GM18867 (cell line): Measurements from ENCODE around the gene SSC4D.
"Not testable (repeated sequence)": the region's sequence is repeated elsewhere in the genome, so short reads cannot be mapped to it uniquely, and the experiment has no call there.

Experiments used
- ATAC-seq: cut with Tn5 transposase; IDR thresholded peaks from one replicate; pipeline ENCODE4 v1.9.1; 2021; ENCODE audit warnings: mild to moderate bottlenecking, moderate library complexity; ENCODE audit not compliant: unreplicated experiment

SSC4D gene

DNA sequence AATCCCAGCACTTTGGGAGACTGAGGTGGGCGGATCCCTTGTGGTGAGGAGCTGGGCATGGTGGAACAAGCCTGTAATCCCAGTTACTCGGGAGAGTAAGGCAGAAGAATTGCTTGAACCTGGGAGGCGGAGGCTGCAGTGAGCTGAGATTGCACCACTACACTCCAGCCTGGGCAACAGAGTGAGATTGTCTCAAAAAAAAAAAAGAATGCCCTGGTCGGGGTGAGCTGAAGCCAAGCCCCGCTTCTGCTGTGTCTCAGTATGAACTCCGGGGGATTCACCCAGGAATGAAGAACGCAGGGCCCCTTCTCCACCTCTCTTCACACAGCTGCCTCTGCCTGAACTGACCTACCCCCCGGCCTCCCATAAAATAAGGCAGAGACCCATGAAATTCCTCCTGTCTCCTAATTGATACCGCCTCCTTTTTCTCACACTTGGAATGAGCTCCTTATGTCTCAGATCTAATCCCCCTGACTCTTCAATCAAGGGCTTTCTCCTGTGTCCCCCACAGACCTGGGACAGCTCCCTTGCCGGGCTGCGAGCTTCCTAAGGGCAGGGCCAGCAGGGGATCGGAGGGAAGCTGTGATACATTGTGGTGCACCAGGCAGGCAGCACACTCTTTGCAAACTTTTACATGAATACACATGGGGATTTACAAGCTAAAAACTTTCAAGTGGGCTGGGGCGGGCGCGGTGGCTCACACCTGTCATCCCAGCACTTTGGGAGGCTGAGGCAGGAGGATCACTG, 14.3 kb upstream of the SSC4D start:
- ATAC-seq, result no peak

DNA sequence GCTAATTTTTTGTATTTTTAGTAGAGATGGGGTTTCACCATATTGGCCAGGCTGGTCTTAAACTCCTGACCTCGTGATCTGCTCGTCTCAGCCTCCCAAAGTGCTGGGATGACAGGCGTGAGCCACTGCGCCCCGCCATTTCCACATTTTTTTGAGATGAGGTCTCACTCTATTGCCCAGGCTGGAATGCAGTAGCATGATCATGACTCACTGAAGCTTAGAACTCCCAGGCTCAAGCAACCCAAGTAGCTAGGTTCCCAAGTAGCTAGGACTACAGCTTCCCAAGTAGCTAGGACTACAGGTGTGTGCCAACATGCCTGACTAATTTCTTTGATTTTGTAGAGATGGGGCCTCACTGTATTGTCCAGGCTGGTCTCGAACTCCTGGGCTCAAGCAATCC, 11.6 kb upstream of the SSC4D start:
- not testable (repeated sequence) for ATAC-seq

DNA sequence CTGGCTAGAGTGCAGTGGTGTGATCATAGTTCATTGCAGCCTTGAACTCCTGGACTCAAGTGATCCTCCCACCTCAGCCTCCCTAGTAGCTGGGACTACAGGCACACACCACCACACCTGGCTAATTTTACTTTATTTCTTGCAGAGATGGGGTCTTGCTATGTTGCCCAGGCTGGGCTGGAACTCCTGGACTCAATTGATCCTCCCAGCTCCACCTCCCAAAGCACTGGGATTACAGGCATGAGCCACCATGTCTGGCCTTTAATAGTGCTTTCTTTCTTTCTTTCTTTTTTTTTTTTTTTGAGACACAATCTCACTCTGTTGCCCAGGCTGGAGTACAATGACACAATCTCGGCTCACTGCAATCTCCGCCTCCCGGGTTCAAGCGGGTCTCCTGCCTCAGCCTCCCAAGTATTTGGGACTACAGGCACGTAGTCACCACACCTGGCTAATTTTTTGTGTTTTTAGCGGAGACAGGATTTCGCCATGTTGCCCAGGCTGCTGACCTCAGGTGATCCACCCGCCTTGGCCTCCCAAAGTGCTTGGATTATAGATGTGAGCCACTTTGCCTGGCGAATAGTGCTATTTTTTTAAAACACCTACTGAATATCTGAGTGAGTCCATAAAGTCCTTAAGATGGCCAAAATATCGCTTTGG, 8.3 kb upstream of the SSC4D start:
- ATAC-seq, result not testable (repeated sequence)

DNA sequence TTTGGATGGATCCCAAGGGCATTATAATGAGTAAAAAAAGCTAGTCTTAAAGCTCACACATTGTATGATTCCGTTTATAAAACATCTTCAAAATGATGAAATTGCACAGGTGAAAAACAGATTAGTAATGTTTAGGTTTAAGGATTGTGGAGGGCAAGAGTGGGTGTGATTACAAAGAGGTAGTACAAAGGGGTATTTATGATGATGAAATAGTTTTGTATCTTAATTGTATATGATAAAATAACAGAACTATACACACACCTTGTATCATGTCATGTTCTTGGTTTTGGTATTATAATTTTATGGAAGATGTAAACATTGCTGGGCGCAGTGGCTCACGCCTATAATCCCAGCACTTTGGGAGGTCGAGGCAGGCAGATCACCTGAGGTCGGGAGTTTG, 2.8 kb upstream of the SSC4D start:
- no peak for ATAC-seq

DNA sequence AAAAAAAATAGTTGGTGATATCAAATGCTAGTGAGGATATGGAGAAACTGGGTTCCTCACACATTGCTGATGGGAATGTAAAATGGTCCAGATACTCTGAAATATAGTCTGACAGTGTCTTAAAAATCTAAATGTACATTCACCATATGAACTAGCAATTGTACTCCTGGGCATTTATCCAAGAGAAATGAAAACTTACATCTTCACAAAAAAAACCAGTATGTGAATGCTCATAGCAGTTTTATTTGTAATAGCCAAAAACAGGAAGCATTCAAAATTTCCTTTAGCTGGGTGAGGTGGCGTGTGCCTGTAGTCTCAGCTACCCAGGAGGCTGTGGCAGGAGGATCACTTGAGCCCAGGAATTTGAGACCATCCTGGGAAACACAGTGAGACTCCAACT, 2.1 kb upstream of the SSC4D start:
- no peak for ATAC-seq

DNA sequence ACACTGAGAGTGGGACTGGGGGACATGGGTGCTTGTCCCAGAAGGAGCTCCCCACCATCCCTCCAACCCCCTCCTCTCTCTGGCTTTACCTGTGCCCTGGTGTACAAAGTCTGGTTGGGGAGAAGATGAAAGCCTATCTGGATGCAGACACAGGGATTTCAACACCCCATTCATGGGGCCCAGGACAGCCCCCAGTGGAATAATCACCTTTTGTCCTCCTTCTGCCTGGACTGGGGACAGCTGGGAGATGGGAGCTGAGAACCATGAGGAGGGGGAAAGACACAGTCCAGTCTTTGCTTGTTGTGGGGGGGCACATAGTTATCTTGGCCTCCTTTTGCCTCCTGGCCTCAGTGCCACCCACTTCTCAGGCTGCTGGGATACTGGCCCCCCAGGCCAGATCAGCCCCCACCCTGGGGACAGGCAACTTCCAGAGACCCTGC, 1.4 kb downstream of the SSC4D start:
- no peak for ATAC-seq

DNA sequence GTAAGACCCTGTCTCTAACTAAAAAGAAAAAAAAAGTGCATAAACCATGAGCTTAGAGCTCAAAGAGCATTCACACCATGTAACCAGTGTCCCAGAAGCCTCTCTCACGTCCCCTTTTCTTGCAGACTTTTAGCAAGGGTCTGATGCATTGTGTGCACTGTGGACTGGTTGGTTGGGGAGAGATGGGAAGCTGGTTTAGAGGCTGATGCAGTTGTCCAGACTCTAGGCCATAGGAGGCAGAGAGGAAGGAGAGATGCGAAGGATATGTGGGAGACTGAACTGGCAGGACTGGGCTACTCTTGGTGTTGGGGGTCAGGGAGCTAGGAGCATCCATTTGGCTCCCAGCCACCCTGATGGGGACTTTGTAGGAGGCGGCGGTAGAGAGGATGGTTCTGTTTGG, 1.8 kb downstream of the SSC4D start:
- ATAC-seq, result no peak

- no peak for ATAC-seq
Observed at GRCh38 chr7:76405738-76406137, 3.8 kb downstream of the SSC4D start.

- ATAC-seq, result no peak
Observed at GRCh38 chr7:76403780-76404494, 5.6 kb downstream of the SSC4D start.

DNA sequence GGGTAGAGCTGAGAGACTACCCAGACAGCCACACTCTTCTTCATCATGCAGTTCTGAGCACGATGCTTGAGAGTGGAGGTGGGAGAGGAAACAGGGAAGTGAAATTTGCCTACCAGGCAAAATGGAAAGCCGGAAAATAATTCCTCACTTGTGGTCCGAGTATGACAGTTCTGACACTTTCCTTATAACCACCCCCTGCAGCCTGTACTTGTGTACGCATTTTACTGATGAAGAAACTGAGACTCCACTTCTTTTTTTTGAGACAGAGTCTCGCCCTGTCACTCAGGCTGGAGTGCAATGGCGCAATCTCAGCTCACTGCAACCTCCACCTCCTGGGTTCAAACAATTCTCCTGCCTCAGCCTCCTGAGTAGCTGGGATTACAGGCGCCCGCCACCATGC, 6.4 kb downstream of the SSC4D start:
- ATAC-seq, result not testable (repeated sequence)

- no peak for ATAC-seq
Observed at GRCh38 chr7:76400248-76400647, 9.2 kb downstream of the SSC4D start.

DNA sequence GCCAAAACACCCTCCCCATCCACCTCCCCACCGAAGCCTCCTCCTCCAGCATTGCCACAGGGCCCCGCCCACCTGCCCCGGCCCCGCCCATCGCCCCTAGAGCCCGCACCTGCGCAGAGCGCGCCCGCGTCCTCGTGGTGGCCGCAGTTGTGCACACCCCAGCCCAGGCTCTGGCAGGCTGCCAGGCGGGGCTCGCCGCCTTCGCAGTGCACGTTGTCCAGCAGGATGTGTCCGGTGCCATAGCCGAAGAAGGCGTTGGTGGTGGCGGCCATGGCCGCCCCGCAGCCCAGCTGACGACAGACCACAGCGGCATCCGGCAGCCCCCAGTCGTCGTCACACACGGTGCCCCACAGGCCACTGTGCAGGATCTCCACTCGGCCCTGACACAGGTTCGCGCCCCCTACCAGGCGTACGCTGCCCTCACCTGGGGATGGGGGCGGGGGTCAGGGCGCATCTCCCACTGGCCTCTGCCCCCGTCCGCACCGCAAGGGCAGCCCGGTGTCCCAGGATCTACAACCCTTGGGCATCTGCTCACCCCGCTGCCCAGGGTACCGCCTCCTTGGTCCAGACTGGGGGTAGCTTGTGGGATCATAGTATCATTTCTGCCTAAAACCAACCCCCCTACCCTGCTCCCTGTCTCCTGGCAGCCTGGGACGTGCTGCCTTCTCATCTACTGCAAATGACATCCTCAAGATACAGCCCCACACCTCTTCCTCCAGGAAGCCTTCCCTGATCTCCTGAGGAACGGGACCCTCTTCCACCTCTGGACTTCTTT, 11.9 kb downstream of the SSC4D start:
- no peak for ATAC-seq

- no peak for ATAC-seq
Observed at GRCh38 chr7:76396864-76397263, 12.6 kb downstream of the SSC4D start.

- no peak for ATAC-seq
Observed at GRCh38 chr7:76395965-76396726, 13.4 kb downstream of the SSC4D start.

GRCh38 chr7:76395605-76395964, 13.9 kb downstream of the SSC4D start:
- ATAC-seq, result not testable (repeated sequence)

- ATAC-seq, result no peak
Observed at GRCh38 chr7:76394957-76395356, 14.5 kb downstream of the SSC4D start.

- peak; percentile 89 for ATAC-seq
Observed at GRCh38 chr7:76393116-76394031, 16.1 kb downstream of the SSC4D start.

- no peak for ATAC-seq
Observed at GRCh38 chr7:76392531-76393115, 16.9 kb downstream of the SSC4D start.

GRCh38 chr7:76390092-76390491, 19.4 kb downstream of the SSC4D start:
- no peak for ATAC-seq
